Prostate gland (tissue), 2 donors: ENCODE data around the gene EFCAB10.

Experiments used
- POLR2A ChIP-seq: fragments of 450-650 bp; IDR thresholded peaks from one replicate; pipeline ENCODE4 v1.6.1; 2016; ENCODE audit warnings: antibody characterized with exemption, mild to moderate bottlenecking
- TF ChIP-seq, protein P1 (sequence below), 4 experiments: fragments of 200-600 bp in 2 of 4; fragments of 450-650 bp in 2 of 4; sonication (generic) in 2 of 4; IDR thresholded peaks; 1 replicate in 3 of 4; 2 replicates in 1 of 4; pipeline ENCODE4 v1.5.1; 2016 to 2019; ENCODE audit warnings: antibody characterized with exemption in 4 of 4, mild to moderate bottlenecking in 2 of 4, moderate library complexity in 2 of 4

GRCh38 chr7:105530126-105530525, 51.2 kb downstream of the EFCAB10 start:
- TF ChIP-seq, protein P1, sequence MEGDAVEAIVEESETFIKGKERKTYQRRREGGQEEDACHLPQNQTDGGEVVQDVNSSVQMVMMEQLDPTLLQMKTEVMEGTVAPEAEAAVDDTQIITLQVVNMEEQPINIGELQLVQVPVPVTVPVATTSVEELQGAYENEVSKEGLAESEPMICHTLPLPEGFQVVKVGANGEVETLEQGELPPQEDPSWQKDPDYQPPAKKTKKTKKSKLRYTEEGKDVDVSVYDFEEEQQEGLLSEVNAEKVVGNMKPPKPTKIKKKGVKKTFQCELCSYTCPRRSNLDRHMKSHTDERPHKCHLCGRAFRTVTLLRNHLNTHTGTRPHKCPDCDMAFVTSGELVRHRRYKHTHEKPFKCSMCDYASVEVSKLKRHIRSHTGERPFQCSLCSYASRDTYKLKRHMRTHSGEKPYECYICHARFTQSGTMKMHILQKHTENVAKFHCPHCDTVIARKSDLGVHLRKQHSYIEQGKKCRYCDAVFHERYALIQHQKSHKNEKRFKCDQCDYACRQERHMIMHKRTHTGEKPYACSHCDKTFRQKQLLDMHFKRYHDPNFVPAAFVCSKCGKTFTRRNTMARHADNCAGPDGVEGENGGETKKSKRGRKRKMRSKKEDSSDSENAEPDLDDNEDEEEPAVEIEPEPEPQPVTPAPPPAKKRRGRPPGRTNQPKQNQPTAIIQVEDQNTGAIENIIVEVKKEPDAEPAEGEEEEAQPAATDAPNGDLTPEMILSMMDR (IDR thresholded peaks at IDR 0.05), result no peak
- no peak for TF ChIP-seq POLR2A
